IPS-18a (cell line): Measurements from ENCODE around the gene IFT43.

ENCODE experiments used
- H3K27ac ChIP-seq: one replicate; pipeline ENCODE4 v1.5.1; 2013; ENCODE audit warnings: low read length
- H3K27me3 ChIP-seq: one replicate; pipeline ENCODE4 v1.6.1; 2013; ENCODE audit warnings: mild to moderate bottlenecking, low read length; ENCODE audit not compliant: control insufficient read depth, insufficient read depth
- H3K36me3 ChIP-seq: one replicate; pipeline ENCODE4 v1.6.1; 2013; ENCODE audit warnings: low read depth, low read length; ENCODE audit not compliant: control insufficient read depth
- H3K4me1 ChIP-seq: one replicate; pipeline ENCODE4 v1.6.1; 2013; ENCODE audit warnings: low read depth, low read length; ENCODE audit not compliant: control insufficient read depth
- H3K4me3 ChIP-seq: one replicate; pipeline ENCODE4 v1.5.1; 2013; ENCODE audit warnings: low read length
- H3K9ac ChIP-seq: one replicate; pipeline ENCODE4 v1.6.1; 2013; ENCODE audit warnings: mild to moderate bottlenecking, low read length, moderate library complexity
- H3K9me3 ChIP-seq: one replicate; pipeline ENCODE4 v1.6.1; 2013; ENCODE audit warnings: low read depth, low read length; ENCODE audit not compliant: control insufficient read depth

The IFT43 gene

DNA sequence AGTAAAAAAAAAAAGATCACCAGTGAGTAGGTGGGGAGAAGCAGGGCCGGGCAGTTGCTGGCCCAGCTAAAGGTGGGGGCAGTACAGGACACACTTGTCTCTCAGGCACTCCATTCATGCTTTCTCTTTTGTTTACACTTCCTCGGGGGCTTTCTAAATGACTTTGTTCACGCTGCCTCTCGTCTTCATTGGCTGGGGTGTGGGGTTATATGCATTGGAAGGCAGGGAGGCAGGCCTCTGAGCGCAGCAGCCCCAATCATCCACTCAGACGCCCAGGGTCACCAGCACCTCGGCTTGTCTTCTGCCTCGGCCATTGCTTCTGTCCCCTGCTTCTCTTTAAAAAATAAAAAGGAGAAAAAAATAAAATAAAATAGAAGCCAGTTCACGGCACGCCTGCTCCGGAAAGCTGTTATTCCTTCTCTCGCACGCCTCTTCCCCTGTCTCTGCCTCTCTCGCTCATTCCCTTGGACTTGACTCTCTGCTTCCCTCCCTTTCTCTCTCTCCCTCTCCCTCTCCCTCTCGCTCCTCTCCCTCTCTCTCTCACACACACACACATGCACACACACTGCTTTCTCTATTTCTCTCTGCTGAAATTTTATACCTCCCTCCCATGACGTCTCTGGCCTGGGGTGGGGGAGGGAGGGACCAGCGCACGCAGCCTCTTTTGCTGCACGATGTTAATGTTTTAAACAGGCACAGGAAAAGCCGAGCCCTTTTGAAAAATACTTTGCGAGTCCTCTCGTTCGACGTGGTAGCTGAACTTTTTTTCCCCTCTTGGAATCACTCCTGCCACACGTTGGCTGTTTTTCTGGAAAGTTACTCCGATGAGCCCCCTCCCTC lies 3.9 kb upstream of the IFT43 start, which contains the start of gene TGFB3:
TGFB3 (minus strand) TSS at position 570 of the 840 bp plus-strand sequence. CDS start 1,102 bp downstream, outside the sequence.
- H3K27ac ChIP-seq, result no peak within 1 kb of the TSS
- H3K9me3 ChIP-seq, result no peaks in the 10 kb centered on the region
- H3K36me3 ChIP-seq, result no peaks in the 10 kb centered on the region
- H3K4me3 ChIP-seq, result peak within 1 kb of the TSS; percentile 89
- H3K27me3 ChIP-seq, result peaks cover 38% of the 10 kb centered on the region
- H3K9ac ChIP-seq, result peak within 1 kb of the TSS; percentile 39
- H3K4me1 ChIP-seq, result peaks cover 26% of the 10 kb centered on the region

- peak overlapping the region; percentile 39 for H3K9ac ChIP-seq
Observed at GRCh38 chr14:75982266-75983018, 3.1 kb upstream of the IFT43 start.

GRCh38 chr14:75983019-75983358 lies 2.6 kb upstream of the IFT43 start:
- Histone ChIP-seq H3K36me3 (no peaks in the 10 kb centered on the region), H3K27me3 (peaks cover 38% of the 10 kb centered on the region), H3K4me3 (peak overlapping the region; percentile 89), H3K27ac (no peak overlapping the region), H3K4me1 (peaks cover 14% of the 10 kb centered on the region), H3K9ac (peak overlapping the region; percentile 39), H3K9me3 (no peaks in the 10 kb centered on the region)

More at GRCh38 chr14:75982266-75983018, 3.1 kb upstream of the IFT43 start:
- Histone ChIP-seq H3K9me3 (no peaks in the 10 kb centered on the region), H3K4me1 (peaks cover 19% of the 10 kb centered on the region), H3K36me3 (no peaks in the 10 kb centered on the region), H3K27me3 (peaks cover 38% of the 10 kb centered on the region), H3K4me3 (peak overlapping the region; percentile 89), H3K27ac (no peak overlapping the region)

GRCh38 chr14:75984674-75985073 lies 889 bp upstream of the IFT43 start:
- peaks cover 38% of the 10 kb centered on the region for H3K27me3 ChIP-seq
- H3K4me3 ChIP-seq, result no peak overlapping the region
- H3K4me1 ChIP-seq, result peaks cover 14% of the 10 kb centered on the region
- H3K9ac ChIP-seq, result no peak overlapping the region
- H3K9me3 ChIP-seq, result no peaks in the 10 kb centered on the region
- no peak overlapping the region for H3K27ac ChIP-seq
- H3K36me3 ChIP-seq, result no peaks in the 10 kb centered on the region

- peak overlapping the region; percentile 87 for H3K4me3 ChIP-seq
- H3K36me3 ChIP-seq, result no peaks in the 10 kb centered on the region
- H3K9ac ChIP-seq, result peak overlapping the region; percentile 75
- H3K27ac ChIP-seq, result no peak overlapping the region
- H3K27me3 ChIP-seq, result peaks cover 25% of the 10 kb centered on the region
- peaks cover 13% of the 10 kb centered on the region for H3K4me1 ChIP-seq
- no peaks in the 10 kb centered on the region for H3K9me3 ChIP-seq
Observed at GRCh38 chr14:75986439-75986765, 839 bp downstream of the IFT43 start.

DNA sequence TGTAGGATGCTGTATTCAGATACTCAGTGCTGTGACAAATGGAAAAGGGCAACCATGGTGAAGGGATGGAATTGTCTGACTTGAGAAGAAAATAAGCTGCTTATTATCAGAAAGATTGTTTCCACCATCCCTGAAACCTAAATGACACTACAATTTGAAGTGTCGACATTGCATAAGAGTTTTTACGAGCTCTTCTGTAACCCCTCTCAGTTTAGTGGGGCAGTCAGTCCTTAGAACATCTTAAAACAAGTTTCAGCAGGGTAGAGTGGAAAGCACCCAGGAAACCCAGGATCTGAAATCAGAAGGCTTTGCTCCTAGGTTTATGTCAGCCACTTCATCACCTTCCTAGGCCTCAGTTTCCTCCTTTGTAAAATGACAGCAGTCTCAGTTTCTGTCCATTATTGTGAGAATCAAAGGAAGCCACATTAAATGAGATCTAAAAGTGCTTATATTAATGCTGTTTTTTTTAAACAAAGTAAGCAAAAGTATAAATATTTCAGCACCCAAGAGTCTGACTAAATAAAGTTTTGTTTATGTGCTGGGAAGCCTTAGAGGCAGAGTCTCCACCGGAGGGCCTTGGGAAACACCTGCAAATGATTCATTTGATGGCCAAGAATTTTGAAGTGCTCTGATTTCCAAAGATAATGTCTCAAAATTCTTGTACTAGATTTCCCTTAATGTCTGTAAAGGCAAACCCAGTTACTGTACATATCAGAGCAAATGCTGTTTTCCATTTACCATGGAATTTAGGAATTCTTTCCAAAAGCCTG lies 1.8 kb downstream of the IFT43 start:
- H3K36me3 ChIP-seq, result no peaks in the 10 kb centered on the region
- no peak overlapping the region for H3K27ac ChIP-seq
- peaks cover 25% of the 10 kb centered on the region for H3K27me3 ChIP-seq
- H3K4me3 ChIP-seq, result peak overlapping the region; percentile 9
- H3K9me3 ChIP-seq, result no peaks in the 10 kb centered on the region
- H3K4me1 ChIP-seq, result peaks cover 11% of the 10 kb centered on the region
- H3K9ac ChIP-seq, result no peak overlapping the region

DNA sequence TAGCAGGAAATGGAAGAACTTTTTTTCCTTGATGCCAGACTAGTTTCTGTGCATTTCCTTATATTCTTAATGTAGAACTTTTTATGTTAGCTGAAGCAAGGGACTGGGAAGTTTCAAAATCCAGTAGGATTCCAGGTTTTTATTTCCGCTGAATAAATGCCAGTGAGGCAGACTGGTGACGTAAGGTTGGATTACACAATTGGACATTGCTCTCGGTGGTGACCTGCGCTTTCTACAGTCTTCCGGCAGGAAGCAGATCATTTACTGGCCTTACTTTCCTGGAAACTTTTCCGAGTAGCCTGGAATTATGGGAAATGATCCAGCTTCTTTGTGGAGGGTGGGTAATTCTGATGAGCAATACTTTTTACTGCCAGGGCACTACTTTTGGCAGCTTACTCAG lies 3.6 kb downstream of the IFT43 start:
- Histone ChIP-seq H3K27ac (no peak overlapping the region), H3K4me3 (no peak overlapping the region), H3K36me3 (no peaks in the 10 kb centered on the region), H3K9me3 (no peaks in the 10 kb centered on the region), H3K27me3 (peaks cover 10% of the 10 kb centered on the region), H3K9ac (no peak overlapping the region), H3K4me1 (peaks cover 5% of the 10 kb centered on the region)

DNA sequence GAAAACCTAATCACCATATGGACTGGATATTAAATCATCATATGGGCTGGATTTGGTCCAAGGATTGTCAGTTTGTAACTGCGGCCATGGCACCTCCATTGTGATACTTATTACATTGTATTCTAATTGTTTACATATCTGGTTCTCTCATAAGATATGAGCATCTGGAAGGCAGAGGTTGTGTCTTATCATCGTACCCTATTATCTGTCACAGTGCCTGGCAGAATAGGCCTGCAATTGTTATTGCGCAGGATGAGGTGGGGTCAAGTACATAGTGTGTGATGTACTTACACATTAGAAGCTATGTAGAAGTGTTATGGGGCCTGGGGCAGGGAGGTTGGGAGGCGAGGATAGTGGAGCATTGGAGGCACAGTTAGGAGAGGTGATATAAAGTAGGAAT lies 4.7 kb downstream of the IFT43 start:
- H3K9me3 ChIP-seq, result no peaks in the 10 kb centered on the region
- no peak overlapping the region for H3K4me3 ChIP-seq
- no peaks in the 10 kb centered on the region for H3K27me3 ChIP-seq
- H3K36me3 ChIP-seq, result no peaks in the 10 kb centered on the region
- no peak overlapping the region for H3K27ac ChIP-seq
- peaks cover 5% of the 10 kb centered on the region for H3K4me1 ChIP-seq
- H3K9ac ChIP-seq, result no peak overlapping the region

GRCh38 chr14:75991753-75992152 lies 6.2 kb downstream of the IFT43 start:
- Histone ChIP-seq H3K4me3 (no peak overlapping the region), H3K4me1 (no peaks in the 10 kb centered on the region), H3K27me3 (no peaks in the 10 kb centered on the region), H3K27ac (no peak overlapping the region), H3K9ac (no peak overlapping the region), H3K9me3 (no peaks in the 10 kb centered on the region), H3K36me3 (no peaks in the 10 kb centered on the region)

DNA sequence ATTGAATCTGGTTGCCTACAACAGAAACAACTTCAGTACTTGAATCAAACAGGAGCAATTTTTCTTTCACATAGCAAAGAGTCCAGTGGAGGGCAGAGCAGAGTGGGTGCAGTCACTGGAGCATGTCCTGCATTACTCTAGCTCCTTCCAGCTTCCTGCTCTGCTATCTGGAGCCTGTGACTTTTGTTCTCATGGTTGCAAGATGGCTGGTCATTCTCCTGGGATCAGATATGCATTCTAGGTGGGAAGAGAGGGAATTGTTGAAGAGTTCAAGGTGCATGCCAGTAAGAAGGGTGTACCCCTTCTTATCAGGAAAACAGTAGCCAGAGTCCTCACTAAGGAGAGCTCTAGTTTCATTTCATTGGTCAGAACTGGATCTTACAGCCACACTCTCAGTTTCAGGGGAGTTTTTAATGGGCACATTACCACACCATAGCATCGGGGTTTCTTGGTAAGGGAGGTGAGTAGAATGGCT lies 8.0 kb downstream of the IFT43 start:
- Histone ChIP-seq H3K27ac (no peak overlapping the region), H3K36me3 (peaks cover 6% of the 10 kb centered on the region), H3K9me3 (no peaks in the 10 kb centered on the region), H3K4me1 (no peaks in the 10 kb centered on the region), H3K9ac (no peak overlapping the region), H3K27me3 (no peaks in the 10 kb centered on the region), H3K4me3 (no peak overlapping the region)

GRCh38 chr14:75995372-75996041 lies 9.9 kb downstream of the IFT43 start:
- no peak overlapping the region for H3K4me3 ChIP-seq
- H3K9me3 ChIP-seq, result no peaks in the 10 kb centered on the region
- no peak overlapping the region for H3K9ac ChIP-seq
- no peaks in the 10 kb centered on the region for H3K27me3 ChIP-seq
- H3K27ac ChIP-seq, result no peak overlapping the region
- peaks cover 6% of the 10 kb centered on the region for H3K36me3 ChIP-seq
- H3K4me1 ChIP-seq, result no peaks in the 10 kb centered on the region
